Epithelial cell of esophagus (primary cell): ENCODE measurements around the gene ARMH3.
A peak's percentile ranks its signal among the peaks of the same experiment; 100 is the strongest.

ENCODE experiments used
- DNase-seq: peaks from one replicate; pipeline ENCODE4 v3.0.0; 2010; ENCODE audit warnings: low read depth
- H3K4me3 ChIP-seq: 2 replicates; pipeline ENCODE4 v1.5.1; 2011; ENCODE audit warnings: mild to moderate bottlenecking, low read length, control low read depth
- CTCF ChIP-seq: IDR thresholded peaks from 2 replicates; pipeline ENCODE4 v1.5.1; 2011; ENCODE audit warnings: low read depth, mild to moderate bottlenecking, low read length, control low read depth, inconsistent platforms; ENCODE audit not compliant: insufficient read depth; ENCODE audit errors: missing control alignments

ARMH3 gene

GRCh38 chr10:101839416-101840063 lies 216.4 kb downstream of the ARMH3 start:
- H3K4me3 ChIP-seq, result peak overlapping the region; percentile 21
- DNase-seq, result peak; percentile 60
- TF ChIP-seq CTCF, result no peak

- peak; percentile 21 for DNase-seq
- no peak for TF ChIP-seq CTCF
- H3K4me3 ChIP-seq, result no peak overlapping the region
Measured at GRCh38 chr10:101839002-101839401, 217.0 kb downstream of the ARMH3 start.

- H3K4me3 ChIP-seq, result no peak overlapping the region
- no peak for DNase-seq
Measured at GRCh38 chr10:101838416-101838970, 217.5 kb downstream of the ARMH3 start.

GRCh38 chr10:101837748-101838147 lies 218.2 kb downstream of the ARMH3 start:
- no peak for DNase-seq
- no peak for TF ChIP-seq CTCF
- no peak overlapping the region for H3K4me3 ChIP-seq

More at GRCh38 chr10:101838416-101838970, 217.5 kb downstream of the ARMH3 start:
- TF ChIP-seq CTCF, result no peak

GRCh38 chr10:101835362-101835761 lies 220.6 kb downstream of the ARMH3 start:
- DNase-seq, result no peak
- no peak overlapping the region for H3K4me3 ChIP-seq
- TF ChIP-seq CTCF, result no peak

- TF ChIP-seq CTCF, result no peak
- no peak overlapping the region for H3K4me3 ChIP-seq
- DNase-seq, result no peak
Measured at GRCh38 chr10:101834341-101834740, 221.6 kb downstream of the ARMH3 start.

GRCh38 chr10:101833466-101833865 lies 222.5 kb downstream of the ARMH3 start:
- DNase-seq, result no peak
- H3K4me3 ChIP-seq, result no peak overlapping the region
- no peak for TF ChIP-seq CTCF
